Transverse colon (tissue), 4 donors: Measurements from ENCODE around the gene PROSER2. TPM values are rescaled to one million over a fixed set of nuclear protein-coding genes. Genes with fewer than 3 reads are reported as not detected.

Experiments
- DNase-seq: peaks from one replicate; pipeline ENCODE4 v3.0.0-alpha.2; 2019
- H3K27ac ChIP-seq, 4 donors: fragments of 200-600 bp; sonication (generic); 2 replicates each; pipeline ENCODE4 v1.5.1; 2016 to 2018; ENCODE audit warnings: inconsistent platforms in 4 of 4
- H3K27me3 ChIP-seq: fragments of 200-600 bp; sonication (generic); 2 replicates; pipeline ENCODE4 v1.5.1; 2017; ENCODE audit warnings: inconsistent platforms
- H3K36me3 ChIP-seq, 4 donors: fragments of 200-600 bp; sonication (generic); 2 replicates each; pipeline ENCODE4 v1.5.1; 2017 to 2019; ENCODE audit warnings: inconsistent platforms in 4 of 4
- H3K4me1 ChIP-seq, 4 donors: fragments of 200-600 bp; sonication (generic); 2 replicates each; pipeline ENCODE4 v1.5.1; 2017 to 2020; ENCODE audit warnings: inconsistent platforms in 4 of 4
- H3K4me3 ChIP-seq, 4 donors: fragments of 200-600 bp; sonication (generic); 1 replicate in 1 of 4; 2 replicates in 3 of 4; pipeline versions ENCODE4 v1.5.1 to v1.6.1; 2017 to 2019; ENCODE audit warnings: inconsistent platforms in 4 of 4
- H3K9me3 ChIP-seq, 2 donors: fragments of 200-600 bp; sonication (generic); 2 replicates each; pipeline ENCODE4 v1.5.1; 2017 to 2019; ENCODE audit warnings: inconsistent platforms in 2 of 2
- EP300 ChIP-seq: sonication (generic); formaldehyde crosslinking; IDR thresholded peaks from one replicate; pipeline ENCODE4 v1.6.1; 2017; ENCODE audit warnings: antibody characterized with exemption, low read depth
- POLR2A ChIP-seq: fragments of 450-650 bp; IDR thresholded peaks from one replicate; pipeline ENCODE4 v1.6.1; 2016; ENCODE audit warnings: antibody characterized with exemption, mild to moderate bottlenecking, moderate library complexity
- POLR2AphosphoS5 ChIP-seq, 3 donors: sonication (generic); formaldehyde crosslinking; IDR thresholded peaks; one replicate each; pipeline ENCODE4 v1.6.1; 2016; ENCODE audit warnings: antibody characterized with exemption in 3 of 3
- WGBS, 2 donors: methylation state at CpG; one replicate each; pipeline ENCODE4 v1.1.5; 2018; ENCODE audit warnings: low coverage in 1 of 2; 5-methylcytosine and 5-hydroxymethylcytosine counted together
- in situ Hi-C, 4 donors: fragments of 200-750 bp; cut with MboI; loops; one replicate each; pipeline versions ENCODE4 v1.15.0 to v1.15.1; 2017; ENCODE audit warnings: low sequenced_read_pairs in 3 of 4, low pct_ligation_motif_present in 1 of 4, low pct_unique_long_range_greater_than_20kb in 1 of 4
- intact Hi-C: fragments of 100-400 bp; cut with DNase I; formaldehyde crosslinking; loops from one replicate; pipeline ENCODE4 v1.15.1; 2023; ENCODE audit warnings: low total_unique reads
- total RNA-seq, 4 donors: library from RNA; depleted of rRNA; stranded (reverse); fragments of >200 nt; gene quantifications; one replicate each; pipeline ENCODE4 v1.1.0, GENCODE V29; 2016
- TF ChIP-seq, protein P1 (sequence below), 5 experiments: fragments of 200-600 bp in 3 of 5; fragments of 450-650 bp in 2 of 5; sonication (generic) in 3 of 5; IDR thresholded peaks; 1 replicate in 2 of 5; 2 replicates in 3 of 5; pipeline ENCODE4 v1.5.1; 2016 to 2017; ENCODE audit warnings: antibody characterized with exemption in 5 of 5, inconsistent platforms in 3 of 5, mild to moderate bottlenecking in 2 of 5, moderate library complexity in 1 of 5

PROSER2 gene
- total RNA-seq, 4 donors from 2014 or later: 4.2 to 29.2 (median 6.9) TPM

DNA sequence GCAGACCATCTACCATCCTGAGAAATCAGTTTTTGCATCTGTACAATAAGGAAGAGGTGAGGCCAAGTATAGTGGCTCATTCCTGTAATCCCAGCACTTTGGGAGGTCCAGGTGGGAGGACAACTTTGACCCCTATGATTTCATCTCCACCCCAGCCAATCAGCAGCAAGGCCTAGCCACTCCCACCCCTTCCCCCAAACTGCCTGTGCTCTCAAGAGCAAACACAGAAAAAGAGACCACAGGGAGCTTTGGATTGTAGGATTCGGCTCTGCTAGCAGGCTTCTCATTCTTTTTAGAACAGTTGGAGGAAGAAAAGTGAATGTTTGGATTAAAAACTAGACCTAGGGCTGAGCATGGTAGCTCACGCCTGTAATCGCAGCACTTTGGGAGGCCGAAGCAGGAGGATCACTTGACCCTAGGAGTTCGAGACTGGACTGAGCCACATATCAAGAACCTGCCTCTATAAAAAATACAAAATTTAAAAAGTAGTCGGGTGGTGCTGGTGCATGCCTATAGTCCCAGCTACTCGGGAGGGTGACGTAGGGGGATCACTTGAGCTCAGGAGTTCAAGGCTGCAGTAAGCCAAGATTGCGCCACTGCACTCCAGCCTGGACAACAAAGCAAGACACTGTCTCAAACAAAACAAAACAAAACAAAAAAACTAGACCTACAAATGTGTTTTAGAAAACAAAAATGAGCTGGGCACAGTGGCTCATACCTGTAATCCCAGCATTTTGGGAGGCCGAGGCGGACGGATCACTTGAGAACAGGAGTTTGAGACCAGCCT lies 25.1 kb upstream of the PROSER2 start:
- TF ChIP-seq POLR2A (no peak), EP300 (no peak), POLR2AphosphoS5 (IDR thresholded peaks at IDR 0.05) (no peak)
- TF ChIP-seq, protein P1, sequence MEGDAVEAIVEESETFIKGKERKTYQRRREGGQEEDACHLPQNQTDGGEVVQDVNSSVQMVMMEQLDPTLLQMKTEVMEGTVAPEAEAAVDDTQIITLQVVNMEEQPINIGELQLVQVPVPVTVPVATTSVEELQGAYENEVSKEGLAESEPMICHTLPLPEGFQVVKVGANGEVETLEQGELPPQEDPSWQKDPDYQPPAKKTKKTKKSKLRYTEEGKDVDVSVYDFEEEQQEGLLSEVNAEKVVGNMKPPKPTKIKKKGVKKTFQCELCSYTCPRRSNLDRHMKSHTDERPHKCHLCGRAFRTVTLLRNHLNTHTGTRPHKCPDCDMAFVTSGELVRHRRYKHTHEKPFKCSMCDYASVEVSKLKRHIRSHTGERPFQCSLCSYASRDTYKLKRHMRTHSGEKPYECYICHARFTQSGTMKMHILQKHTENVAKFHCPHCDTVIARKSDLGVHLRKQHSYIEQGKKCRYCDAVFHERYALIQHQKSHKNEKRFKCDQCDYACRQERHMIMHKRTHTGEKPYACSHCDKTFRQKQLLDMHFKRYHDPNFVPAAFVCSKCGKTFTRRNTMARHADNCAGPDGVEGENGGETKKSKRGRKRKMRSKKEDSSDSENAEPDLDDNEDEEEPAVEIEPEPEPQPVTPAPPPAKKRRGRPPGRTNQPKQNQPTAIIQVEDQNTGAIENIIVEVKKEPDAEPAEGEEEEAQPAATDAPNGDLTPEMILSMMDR (IDR thresholded peaks at IDR 0.05): no peak
- in situ Hi-C loops (loop anchor here in 2 of 4 donors (10.0 to 25.0 kb wide), 2 partner anchors 187 to 189 kb away; no protein-coding TSS in a partner anchor), intact Hi-C loops (no loop called here)
- no peaks in the 10 kb centered on the region for H3K9me3 ChIP-seq
- DNase-seq: no peak
- H3K4me1 ChIP-seq: no peaks in the 10 kb centered on the region
- WGBS, 2 donors: 84 to 95% methylated on average over 7 to 12 of the region's 12 CpGs
- H3K27me3 ChIP-seq: no peaks in the 10 kb centered on the region
- no peak overlapping the region for H3K27ac ChIP-seq
- no peak overlapping the region for H3K4me3 ChIP-seq
- H3K36me3 ChIP-seq: no peaks in the 10 kb centered on the region

DNA sequence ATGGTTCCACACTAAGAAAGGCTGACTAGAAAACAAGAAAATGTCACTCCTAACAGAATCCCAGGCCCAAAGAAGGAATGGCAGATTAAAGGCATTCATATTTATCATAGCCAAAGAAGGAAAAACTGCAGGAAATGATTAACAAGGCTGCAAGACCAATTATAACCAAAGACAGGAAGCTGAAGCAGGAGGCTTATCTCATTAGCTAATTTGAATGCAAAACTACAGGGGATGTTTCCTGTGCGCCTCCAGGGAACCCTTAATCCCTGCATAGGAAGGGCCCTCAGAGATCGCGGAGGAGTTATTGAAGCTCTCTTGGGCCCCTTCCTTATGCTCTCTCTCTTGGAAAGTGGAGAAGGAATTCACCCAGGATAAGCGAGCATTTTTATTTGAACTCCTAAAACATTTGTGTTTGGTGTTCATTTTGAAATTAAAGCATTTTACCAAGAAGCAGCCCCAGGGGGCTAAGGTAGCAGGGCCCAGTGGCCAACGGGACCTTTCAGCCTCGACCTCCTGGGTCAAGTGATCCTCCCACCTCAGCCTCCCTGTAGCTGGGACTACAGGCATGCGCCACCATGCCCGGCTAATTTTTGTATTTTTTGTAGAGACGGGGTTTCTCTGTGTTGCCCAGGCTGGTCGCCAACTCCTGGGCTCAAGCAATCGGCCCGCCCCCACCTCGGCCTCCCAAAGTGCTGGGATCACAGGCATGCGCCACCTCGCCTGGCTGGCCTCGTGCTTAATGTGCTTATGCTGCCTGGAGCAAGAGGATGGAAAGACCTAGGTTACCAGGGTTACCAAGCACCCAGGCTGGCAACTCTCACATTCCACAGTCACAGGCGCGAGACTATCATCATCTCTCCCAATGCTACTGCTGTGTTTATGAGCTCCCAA lies 24.1 kb upstream of the PROSER2 start:
- H3K4me1 ChIP-seq: no peaks in the 10 kb centered on the region
- no peak overlapping the region for H3K4me3 ChIP-seq
- intact Hi-C loops (no loop called here), in situ Hi-C loops (loop anchor here in 2 of 4 donors (10.0 to 25.0 kb wide), 2 partner anchors 186 to 188 kb away; no protein-coding TSS in a partner anchor)
- no peak overlapping the region for H3K27ac ChIP-seq
- H3K27me3 ChIP-seq: no peaks in the 10 kb centered on the region
- no peak for DNase-seq
- WGBS, 2 donors: 66 to 88% methylated on average over 3 to 18 of the region's 18 CpGs
- H3K36me3 ChIP-seq: no peaks in the 10 kb centered on the region
- H3K9me3 ChIP-seq: no peaks in the 10 kb centered on the region
- TF ChIP-seq POLR2A (no peak), POLR2AphosphoS5 (IDR thresholded peaks at IDR 0.05) (no peak), EP300 (no peak)
- TF ChIP-seq, protein P1 (IDR thresholded peaks at IDR 0.05): no peak

DNA sequence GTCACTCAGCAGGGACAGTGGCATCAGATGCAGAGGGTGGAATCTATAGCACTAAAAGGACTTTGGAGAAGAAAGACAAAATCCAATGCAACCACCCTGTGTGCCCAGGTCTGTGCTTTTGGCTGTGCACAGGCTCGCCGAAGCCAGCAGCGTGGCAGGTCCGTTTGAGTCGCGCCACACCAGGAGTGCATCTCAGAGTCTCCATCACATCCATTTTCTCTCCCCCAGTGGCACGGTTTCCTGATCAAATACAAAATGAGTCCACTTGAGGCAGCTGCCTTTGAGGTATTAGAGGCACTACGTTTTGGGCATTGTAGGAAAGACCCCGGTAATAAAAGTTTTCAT lies 23.4 kb upstream of the PROSER2 start:
- 80 to 87% methylated on average over 2 to 9 of the region's 9 CpGs for WGBS, 2 donors
- no peak for DNase-seq
- Histone ChIP-seq H3K27ac (no peak overlapping the region), H3K36me3 (no peaks in the 10 kb centered on the region), H3K9me3 (no peaks in the 10 kb centered on the region), H3K4me3 (no peak overlapping the region), H3K4me1 (no peaks in the 10 kb centered on the region), H3K27me3 (no peaks in the 10 kb centered on the region)
- intact Hi-C loops: no loop called here
- in situ Hi-C loops: loop anchor here in 2 of 4 donors (10.0 to 25.0 kb wide), 2 partner anchors 185 to 188 kb away; no protein-coding TSS in a partner anchor
- TF ChIP-seq EP300 (no peak), POLR2A (no peak)
- TF ChIP-seq, protein P1 (IDR thresholded peaks at IDR 0.05): no peak

DNA sequence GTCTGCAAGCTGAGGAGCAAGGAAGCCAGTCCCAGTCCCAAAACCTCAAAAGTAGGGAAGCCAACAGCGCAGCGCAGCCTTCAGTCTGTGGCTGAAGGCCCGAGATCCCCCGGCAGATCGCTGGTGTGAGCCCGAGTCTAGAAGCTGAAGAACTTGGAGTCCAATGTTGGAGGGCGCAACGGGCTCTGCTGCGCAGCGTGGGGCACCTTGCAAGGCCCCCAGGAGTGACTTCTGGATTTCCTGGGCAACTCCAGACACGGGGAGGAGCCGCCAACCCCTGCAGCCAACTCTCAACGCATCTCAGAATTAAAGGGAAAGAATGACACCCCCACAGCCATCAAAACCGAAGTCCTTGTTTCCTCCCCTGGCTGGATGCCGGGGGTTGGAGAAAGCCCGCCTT lies 18.8 kb upstream of the PROSER2 start:
- H3K4me1 ChIP-seq: no peaks in the 10 kb centered on the region
- DNase-seq: no peak
- H3K27me3 ChIP-seq: no peaks in the 10 kb centered on the region
- H3K36me3 ChIP-seq: no peaks in the 10 kb centered on the region
- intact Hi-C loops: no loop called here
- H3K9me3 ChIP-seq: no peaks in the 10 kb centered on the region
- no peak overlapping the region for H3K27ac ChIP-seq
- in situ Hi-C loops: no loop called here
- TF ChIP-seq EP300 (no peak), POLR2A (no peak)
- TF ChIP-seq, protein P1 (IDR thresholded peaks at IDR 0.05): no peak
- 81% methylated on average over 16 of the region's 16 CpGs; no CpG with 5 or more reads in 1 of the 2 donors for WGBS, 2 donors
- H3K4me3 ChIP-seq: no peak overlapping the region
